ENCODE results near the gene CARMIL1. TPM values are rescaled to one million over a fixed set of nuclear protein-coding genes. Genes with fewer than 3 reads are reported as not detected.

Gene CARMIL1
- total and polyA plus RNA-seq, 10 donors: 3.7 to 34.8 (median 9.3) TPM

DNA sequence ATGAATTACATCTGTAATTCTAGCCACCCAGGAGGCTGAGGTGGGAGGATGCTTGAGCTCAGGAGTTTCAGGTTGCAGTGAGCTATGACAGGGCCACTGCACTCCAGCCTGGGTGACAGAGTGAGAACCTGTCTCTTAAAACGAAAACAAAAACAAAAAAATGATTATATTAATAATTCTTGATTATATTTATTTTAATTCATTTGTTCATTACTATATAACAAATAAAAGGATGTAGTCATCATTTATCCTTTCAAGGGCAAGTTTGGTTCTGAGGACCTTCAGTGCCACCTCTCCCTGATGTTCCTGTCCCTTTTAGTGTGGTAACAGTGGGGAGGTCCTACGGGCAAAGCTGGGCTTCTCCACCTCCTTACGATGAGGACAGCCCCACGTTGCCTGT lies 205.7 kb downstream of the CARMIL1 start:
- TF ChIP-seq, protein P1, sequence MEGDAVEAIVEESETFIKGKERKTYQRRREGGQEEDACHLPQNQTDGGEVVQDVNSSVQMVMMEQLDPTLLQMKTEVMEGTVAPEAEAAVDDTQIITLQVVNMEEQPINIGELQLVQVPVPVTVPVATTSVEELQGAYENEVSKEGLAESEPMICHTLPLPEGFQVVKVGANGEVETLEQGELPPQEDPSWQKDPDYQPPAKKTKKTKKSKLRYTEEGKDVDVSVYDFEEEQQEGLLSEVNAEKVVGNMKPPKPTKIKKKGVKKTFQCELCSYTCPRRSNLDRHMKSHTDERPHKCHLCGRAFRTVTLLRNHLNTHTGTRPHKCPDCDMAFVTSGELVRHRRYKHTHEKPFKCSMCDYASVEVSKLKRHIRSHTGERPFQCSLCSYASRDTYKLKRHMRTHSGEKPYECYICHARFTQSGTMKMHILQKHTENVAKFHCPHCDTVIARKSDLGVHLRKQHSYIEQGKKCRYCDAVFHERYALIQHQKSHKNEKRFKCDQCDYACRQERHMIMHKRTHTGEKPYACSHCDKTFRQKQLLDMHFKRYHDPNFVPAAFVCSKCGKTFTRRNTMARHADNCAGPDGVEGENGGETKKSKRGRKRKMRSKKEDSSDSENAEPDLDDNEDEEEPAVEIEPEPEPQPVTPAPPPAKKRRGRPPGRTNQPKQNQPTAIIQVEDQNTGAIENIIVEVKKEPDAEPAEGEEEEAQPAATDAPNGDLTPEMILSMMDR (IDR thresholded peaks at IDR 0.05 in 8 of 11, conservative IDR thresholded peaks at IDR 0.05 in 3 of 11): no peak
- WGBS, 5 donors: 86 to 92% (median 88%) methylated on average over 4 of the region's 4 CpGs
- Histone ChIP-seq H3K27me3 (replicated peaks in 1 of 7) (no peaks in the 10 kb centered on the region), H3K9me3 (no peaks in the 10 kb centered on the region), H3K4me1 (peaks cover 0 to 5% (median under 1%) of the 10 kb centered on the region in 6 donors), H3K36me3 (peaks cover 0 to 25% (median 0%) of the 10 kb centered on the region in 6 donors), H3K4me3 (no peak overlapping the region), H3K27ac (no peak overlapping the region)
- no peak for DNase-seq
- intact Hi-C loops (cut with DNase I; ENCODE audit: low total_unique reads): loop anchor here (5.0 kb wide), 1 partner anchor 208 kb away; the partner anchor contains the start of gene CARMIL1

DNA sequence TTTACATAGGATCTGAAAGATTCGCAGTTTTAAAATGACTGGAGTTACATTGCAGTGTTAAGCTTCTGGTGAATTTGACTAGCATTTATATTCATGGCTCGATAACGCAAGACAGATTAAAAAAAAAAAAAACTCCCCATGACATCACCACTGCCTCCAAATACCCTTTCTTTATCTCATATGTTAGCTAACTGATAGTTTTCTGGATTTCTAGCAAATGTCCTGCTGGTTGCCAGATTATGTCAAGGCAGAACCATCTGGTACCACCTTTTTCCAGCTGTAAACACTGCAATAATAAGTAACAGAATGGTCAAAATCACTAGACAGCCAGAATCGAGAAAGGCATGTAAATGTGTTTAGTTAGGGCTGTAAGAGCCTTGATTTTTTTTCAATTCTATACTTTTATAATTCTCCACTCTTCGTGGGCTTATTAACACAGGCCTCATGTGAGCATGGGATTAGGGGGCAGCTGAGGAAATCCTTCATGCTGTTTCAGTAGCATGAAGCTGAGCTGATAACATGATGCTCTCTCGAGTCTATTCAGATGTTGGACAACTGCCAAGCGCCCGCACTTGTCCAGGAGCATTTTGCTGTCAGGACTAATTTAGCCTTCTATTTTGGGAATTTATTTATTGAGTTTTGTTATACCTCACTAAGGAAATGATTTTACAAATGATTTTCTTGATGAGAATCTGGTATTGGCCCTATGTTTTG lies 206.8 kb downstream of the CARMIL1 start:
- Histone ChIP-seq H3K36me3 (peaks cover 0 to 25% (median 0%) of the 10 kb centered on the region in 6 donors), H3K4me3 (no peak overlapping the region), H3K4me1 (peaks cover 0 to 10% (median 3%) of the 10 kb centered on the region in 6 donors), H3K27ac (no peak overlapping the region), H3K27me3 (replicated peaks in 1 of 7) (no peaks in the 10 kb centered on the region), H3K9me3 (no peaks in the 10 kb centered on the region)
- intact Hi-C loops (cut with DNase I; ENCODE audit: low total_unique reads): loop anchor here (5.0 kb wide), 1 partner anchor 209 kb away; the partner anchor contains the start of gene CARMIL1
- WGBS, 5 donors: 55 to 74% (median 68%) methylated on average over 8 of the region's 8 CpGs
- DNase-seq: no peak
- TF ChIP-seq POLR2AphosphoS5 (IDR thresholded peaks at IDR 0.05) (no peak), POLR2A (IDR thresholded peaks at IDR 0.05) (no peak)
- TF ChIP-seq, protein P1 (IDR thresholded peaks at IDR 0.05 in 8 of 11, conservative IDR thresholded peaks at IDR 0.05 in 3 of 11): no peak

DNA sequence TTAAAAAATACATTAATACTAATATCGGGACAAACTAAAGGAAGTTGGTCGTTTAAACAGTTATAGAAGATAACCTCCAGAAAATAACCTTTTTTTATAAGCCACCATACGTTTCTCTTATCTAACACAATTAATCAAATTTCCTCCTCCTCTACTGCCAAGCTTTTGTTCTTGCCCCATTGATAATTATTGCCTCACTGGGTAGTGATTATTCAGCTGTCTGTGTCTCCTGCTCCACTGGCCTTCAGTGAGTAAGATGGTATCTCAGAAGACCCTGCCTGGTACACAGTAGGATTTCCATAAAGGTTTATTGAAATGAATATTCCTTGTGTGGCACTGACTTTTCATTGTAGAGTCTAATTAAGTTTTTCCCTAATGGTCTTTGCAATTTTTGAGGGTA lies 207.4 kb downstream of the CARMIL1 start:
- TF ChIP-seq POLR2A (IDR thresholded peaks at IDR 0.05): no peak
- Histone ChIP-seq H3K4me1 (peaks cover 0 to 10% (median 3%) of the 10 kb centered on the region in 6 donors), H3K27me3 (replicated peaks in 1 of 7) (no peaks in the 10 kb centered on the region), H3K36me3 (peaks cover 0 to 25% (median 0%) of the 10 kb centered on the region in 6 donors), H3K27ac (no peak overlapping the region), H3K9me3 (no peaks in the 10 kb centered on the region), H3K4me3 (no peak overlapping the region)
- no peak for DNase-seq
- 55 to 75% (median 64%) methylated on average over 3 of the region's 3 CpGs for WGBS, 5 donors
- intact Hi-C loops (cut with DNase I; ENCODE audit: low total_unique reads): loop anchor here (5.0 kb wide), 1 partner anchor 209 kb away; the partner anchor contains the start of gene CARMIL1

DNA sequence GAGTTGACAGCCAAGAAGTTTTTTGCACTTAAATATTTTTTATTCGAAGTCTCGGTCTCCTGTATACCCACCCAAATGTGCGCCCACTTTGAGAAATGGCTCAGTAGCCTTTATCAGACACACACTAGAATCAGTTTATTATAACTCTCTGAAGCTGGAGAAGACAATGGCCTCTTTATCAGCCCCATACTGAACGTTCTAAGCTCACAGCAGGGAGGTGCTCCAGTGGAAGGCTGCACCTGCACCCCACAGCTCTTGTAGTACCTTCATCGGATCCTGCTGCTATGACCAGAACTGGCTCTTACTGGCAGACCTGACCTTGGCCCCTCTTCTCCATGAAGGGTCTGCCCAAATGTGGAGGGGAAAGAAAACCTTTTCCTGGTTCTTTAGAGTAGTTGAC lies 207.8 kb downstream of the CARMIL1 start:
- TF ChIP-seq, protein P1 (IDR thresholded peaks at IDR 0.05 in 8 of 11, conservative IDR thresholded peaks at IDR 0.05 in 3 of 11): no peak
- no peak for TF ChIP-seq POLR2AphosphoS5 (IDR thresholded peaks at IDR 0.05)
- DNase-seq: no peak
- H3K36me3 ChIP-seq: peaks cover 0 to 22% (median 0%) of the 10 kb centered on the region in 6 donors
- WGBS, 5 donors: 85 to 94% (median 90%) methylated on average over 5 of the region's 5 CpGs
- H3K4me1 ChIP-seq: peaks cover 0 to 10% (median 3%) of the 10 kb centered on the region in 6 donors
- no peaks in the 10 kb centered on the region for H3K27me3 ChIP-seq (replicated peaks in 1 of 7)
- H3K27ac ChIP-seq: no peak overlapping the region
- H3K9me3 ChIP-seq: no peaks in the 10 kb centered on the region
- intact Hi-C loops (cut with DNase I; ENCODE audit: low total_unique reads): loop anchor here (5.0 kb wide), 1 partner anchor 210 kb away; the partner anchor contains the start of gene CARMIL1
- H3K4me3 ChIP-seq: no peak overlapping the region

Measured in spleen (tissue), 11 donors.